NCI-H524 treated with DMSO at 0.1 percent for 48 hours (cell line): Measurements from ENCODE around the gene SENP6.
"Not testable (repeated sequence)": the region's sequence is repeated elsewhere in the genome, so short reads cannot be mapped to it uniquely, and the experiment has no call there.

ENCODE experiments used
- DNase-seq: peaks from one replicate; lab custom pipeline; 2025; lab: John Stamatoyannopoulos, UW

Gene SENP6

GRCh38 chr6:75656479-75656878, 54.8 kb downstream of the SENP6 start:
- no peak for DNase-seq

GRCh38 chr6:75657327-75657726, 55.6 kb downstream of the SENP6 start:
- DNase-seq, result no peak

GRCh38 chr6:75666592-75666991, 64.9 kb downstream of the SENP6 start:
- no peak for DNase-seq

GRCh38 chr6:75673884-75674283, 72.2 kb downstream of the SENP6 start:
- DNase-seq, result no peak

DNA sequence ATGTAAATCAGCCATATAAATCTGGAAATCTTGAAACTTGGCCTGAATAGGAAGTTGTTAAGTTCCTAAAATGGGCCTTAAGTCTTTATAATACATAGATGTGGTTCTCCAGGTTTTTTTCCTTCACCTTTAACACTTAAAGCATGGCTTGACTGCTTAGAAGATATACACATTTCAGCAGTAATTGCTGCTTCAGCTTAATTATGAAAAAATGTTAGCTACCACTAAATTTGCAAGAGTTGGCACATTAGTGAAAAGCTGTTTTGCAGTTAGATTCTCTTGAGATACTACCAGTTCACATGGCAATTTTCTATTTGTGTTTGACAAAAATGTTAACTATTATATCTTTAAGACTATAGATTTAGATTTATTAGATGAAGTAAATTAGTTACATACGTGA, 74.7 kb downstream of the SENP6 start:
- no peak for DNase-seq

GRCh38 chr6:75682548-75682947, 80.9 kb downstream of the SENP6 start:
- not testable (repeated sequence) for DNase-seq

DNA sequence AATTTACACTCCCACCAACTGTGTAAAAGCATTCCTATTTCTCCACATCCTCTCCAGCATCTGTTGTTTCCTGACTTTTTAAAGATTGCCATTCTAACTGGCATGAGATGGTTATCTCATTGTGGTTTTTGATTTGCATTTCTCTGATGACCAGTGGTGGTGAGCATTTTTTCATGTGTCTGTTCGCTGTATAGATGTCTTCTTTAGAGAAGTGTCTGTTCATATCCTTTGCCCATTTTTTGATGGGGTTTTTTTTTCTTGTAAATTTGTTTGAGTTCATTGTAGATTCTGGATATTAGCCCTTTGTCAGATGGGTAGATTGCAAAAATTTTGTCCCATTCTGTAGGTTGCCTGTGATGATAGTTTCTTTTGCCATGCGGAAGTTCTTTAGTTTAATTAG, 81.3 kb downstream of the SENP6 start:
- DNase-seq, result not testable (repeated sequence)

DNA sequence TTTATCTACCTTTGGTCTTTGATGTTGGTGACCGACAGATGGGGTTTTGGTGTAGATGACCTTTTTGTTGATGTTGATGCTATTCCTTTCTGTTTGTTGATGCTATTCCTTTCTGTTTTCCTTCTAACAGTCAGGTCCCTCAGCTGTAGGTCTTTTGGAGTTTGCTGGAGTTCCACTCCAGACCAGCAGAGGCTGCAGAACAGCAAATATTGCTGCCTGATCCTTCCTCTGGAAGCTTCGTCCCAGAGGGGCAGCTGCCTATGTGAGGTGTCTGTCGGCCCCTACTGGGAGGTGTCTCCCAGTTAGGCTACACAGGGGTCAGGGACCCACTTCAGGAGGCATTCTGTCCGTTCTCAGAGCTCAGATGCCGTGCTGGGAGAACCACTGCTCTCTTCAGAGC, 85.9 kb downstream of the SENP6 start:
- DNase-seq, result not testable (repeated sequence)

- not testable (repeated sequence) for DNase-seq
These were observed 86.3 kb downstream of the SENP6 start for GRCh38 chr6:75687937-75688336.

DNA sequence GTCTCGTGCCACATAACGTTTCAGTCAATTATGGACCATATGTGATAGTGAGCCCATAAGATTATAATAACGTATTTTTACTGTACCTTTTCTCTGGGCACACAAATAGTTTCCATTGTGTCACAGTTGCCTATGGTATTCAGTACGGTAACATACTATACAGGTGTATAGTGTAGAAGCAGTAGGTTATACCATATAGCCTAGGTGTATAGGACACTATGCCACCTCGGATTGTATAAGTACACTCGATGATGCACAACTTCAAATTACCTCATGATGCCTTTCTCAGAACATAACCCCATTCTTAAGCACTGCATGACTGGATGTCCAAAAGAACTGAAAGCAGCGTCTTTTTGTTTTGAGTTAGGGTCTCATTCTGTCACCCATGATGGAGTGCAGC, 87.9 kb downstream of the SENP6 start:
- DNase-seq, result no peak

- no peak for DNase-seq
These were observed 89.3 kb downstream of the SENP6 start for GRCh38 chr6:75691012-75691411.

DNA sequence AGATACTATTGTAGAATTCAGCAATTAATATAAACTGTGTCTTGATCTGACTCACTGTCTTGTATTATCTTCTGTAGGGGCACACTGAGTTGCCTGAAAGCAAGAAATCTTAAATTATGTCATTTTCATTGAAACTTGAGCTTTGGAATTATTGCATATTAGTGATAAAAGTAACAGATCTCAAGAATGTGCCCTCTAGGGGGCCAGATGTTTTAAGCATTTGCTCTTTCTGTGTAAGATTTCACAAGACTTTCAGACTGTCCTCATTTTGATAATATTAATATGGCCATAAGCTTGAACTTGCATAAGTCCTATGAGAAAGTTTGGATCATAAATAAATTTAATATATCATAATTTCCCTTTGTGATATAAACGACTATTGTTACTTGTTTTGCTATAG, 91.9 kb downstream of the SENP6 start:
- no peak for DNase-seq

DNA sequence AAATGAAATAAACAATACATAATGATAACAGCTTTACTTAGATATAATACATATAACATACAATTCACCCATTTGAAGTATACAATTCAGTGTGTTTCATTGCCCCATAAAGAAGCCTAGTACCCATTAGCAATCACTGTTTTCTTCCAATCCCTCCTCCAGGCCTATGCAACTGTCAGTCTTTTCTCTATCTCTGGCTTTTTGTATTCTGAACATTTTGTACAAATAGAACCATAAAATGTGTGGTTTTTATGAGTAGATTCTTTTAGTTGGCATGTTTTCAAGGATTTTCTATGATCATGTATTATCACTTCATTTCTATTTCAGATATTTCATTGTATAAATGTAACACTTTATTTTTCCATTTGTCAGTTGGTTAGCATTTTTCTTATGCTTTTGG, 92.7 kb downstream of the SENP6 start:
- no peak for DNase-seq

DNA sequence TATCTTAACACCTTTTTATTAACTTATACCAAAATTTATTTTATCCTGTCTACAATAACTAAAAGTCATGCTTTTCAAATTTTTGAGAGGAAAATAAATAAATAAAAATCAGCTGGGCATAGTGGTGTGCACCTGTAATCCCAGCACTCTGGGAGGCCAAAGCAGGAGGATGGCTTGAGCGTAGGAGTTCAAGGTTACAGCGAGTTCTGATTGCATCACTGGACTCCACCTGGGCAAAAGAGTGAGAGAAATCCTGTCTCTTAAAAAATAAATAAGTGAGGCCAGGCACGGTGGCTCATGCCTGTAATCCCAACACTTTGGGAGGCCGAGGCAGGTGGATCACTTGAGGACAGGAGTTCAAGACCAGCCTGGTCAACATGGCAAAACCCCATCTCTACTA, 106.7 kb downstream of the SENP6 start:
- DNase-seq, result not testable (repeated sequence)

DNA sequence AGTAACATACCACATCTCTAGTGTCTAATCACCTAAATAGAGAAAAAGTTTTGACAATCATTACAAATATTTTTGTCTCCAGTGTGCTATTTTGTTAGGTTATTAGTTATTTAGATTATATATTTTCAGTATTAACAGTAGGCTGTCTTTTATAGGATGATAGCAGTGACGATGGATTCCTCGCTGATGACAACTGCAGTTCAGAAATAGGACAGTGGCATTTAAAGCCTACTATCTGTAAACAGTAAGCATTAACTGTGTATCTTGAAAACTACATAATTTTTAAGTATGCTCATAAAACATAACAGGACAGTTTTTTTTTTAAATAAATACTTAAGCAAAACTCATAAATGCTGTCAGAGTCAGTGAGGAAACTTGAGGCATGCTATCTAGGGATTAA, 109.5 kb downstream of the SENP6 start:
- DNase-seq, result no peak

DNA sequence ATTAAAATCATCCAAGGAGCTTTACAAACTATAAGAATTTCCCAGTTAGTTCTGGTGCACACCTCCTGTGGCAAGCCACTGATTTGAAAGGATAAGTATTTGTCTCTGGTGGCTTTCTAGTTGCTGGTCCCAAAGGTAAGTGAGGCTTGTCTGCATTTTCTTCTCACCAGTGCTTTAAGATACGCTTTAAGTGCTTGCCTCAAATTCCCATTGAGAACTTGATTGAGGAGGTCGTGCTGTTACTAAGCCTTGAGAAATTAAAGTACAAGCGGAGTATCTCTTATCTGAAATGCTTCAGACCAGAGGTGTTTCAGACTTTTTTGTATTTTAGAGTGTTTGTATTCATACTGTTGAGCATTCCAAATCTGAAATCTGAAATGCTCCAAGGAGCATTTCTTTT, 117.5 kb downstream of the SENP6 start:
- DNase-seq, result no peak

DNA sequence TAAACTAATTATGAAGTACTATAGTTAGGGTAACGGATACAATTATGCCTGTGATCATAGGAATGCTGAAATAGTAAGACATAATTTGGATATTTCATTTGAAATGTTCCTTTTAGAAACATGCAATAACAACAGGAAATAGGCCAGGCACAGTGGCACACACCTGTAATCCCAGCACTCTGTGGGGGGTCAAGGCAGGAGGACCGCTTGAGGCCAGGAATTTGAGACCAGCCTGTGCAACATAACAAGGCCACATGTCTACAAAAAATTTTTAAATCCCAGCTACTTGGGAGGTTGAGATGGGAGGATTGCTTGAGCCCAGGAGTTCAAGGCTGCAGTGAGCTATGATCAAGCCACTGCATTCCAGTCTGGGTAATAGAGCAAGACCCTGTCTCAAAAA, 121.7 kb downstream of the SENP6 start:
- DNase-seq, result no peak

- DNase-seq, result no peak
These were observed 125.5 kb downstream of the SENP6 start for GRCh38 chr6:75727206-75727605.

GRCh38 chr6:75731029-75731428, 129.3 kb downstream of the SENP6 start:
- DNase-seq, result not testable (repeated sequence)

DNA sequence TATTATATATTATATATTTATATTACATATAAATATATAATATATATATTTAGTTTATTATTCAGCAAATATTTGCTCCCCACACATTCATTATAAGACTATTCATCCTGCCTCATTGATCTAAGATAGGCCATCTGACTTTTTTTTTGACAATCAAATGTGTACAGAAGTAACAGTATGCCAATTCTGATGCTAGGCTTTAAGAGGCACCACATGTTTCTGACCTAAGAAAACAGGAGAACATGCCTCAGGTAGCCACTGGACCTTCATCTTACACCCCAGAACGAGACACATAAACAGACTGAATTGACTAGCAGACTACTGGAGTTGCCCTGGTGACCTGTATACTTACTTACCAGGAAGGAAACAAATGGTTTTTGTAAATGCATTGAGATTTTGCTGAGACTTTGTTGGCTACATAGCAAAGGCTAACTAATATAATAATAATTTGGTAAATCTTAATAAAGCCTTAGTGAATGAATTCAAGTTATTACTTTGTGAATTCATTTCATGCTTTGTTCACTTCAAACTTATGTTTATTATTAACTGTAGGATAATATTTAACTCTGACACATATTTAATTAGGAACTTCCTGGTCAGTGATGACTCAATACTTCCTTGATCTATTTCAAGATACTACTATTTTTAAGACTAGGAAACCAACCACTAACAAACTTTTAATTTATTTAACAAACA, 134.0 kb downstream of the SENP6 start:
- DNase-seq, result no peak

GRCh38 chr6:75743971-75744370, 142.3 kb downstream of the SENP6 start:
- no peak for DNase-seq

DNA sequence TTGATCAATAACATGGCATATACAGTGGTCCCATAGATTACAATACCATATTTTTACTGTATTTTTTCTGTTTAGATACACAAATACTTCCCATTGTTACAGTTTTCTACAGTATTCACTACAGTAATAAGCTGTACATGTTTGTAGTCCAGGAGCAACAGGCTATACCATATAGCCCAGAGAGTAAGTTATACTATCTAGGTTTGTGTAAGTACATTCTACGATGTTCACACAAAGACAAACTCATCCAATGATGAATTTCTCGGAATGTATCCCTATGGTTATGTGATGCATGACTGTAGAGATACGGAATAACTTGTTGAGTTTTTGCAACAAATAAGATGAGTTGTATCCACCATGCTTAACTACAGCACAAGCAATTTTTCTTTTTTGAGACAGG, 143.7 kb downstream of the SENP6 start:
- no peak for DNase-seq

DNA sequence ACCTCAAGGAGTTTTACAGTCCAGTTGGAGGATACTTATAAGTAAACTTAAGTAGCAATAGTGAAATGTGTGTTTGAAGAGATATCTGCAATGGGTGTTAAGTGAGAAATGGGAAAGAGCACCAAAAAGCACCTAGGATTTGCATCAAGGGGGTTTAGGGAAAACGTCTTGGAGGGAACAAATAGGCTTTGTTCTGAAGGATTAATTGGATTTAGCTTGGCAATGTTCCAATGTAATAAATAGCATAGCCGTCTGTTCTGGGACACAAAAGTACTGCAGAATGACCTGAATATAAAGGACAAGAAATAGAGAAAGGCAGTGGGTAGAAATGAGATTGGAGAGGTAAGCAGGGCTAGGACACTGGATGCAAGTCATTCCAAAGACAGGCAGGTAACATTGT, 144.5 kb downstream of the SENP6 start:
- DNase-seq, result peak; percentile 97
